HepG2 (cell line): Measurements from ENCODE around the gene ACP5. TPM values are rescaled to one million over a fixed set of nuclear protein-coding genes. Genes with fewer than 3 reads are reported as not detected.

Experiments used
- ARNT ChIP-seq: fragments of 450-650 bp; IDR thresholded peaks from 2 replicates; pipeline ENCODE4 v1.6.1; 2017
- CEBPB ChIP-seq: IDR thresholded peaks from 2 replicates; pipeline ENCODE4 v1.6.1; 2011; ENCODE audit warnings: low read depth, low read length, improper control_type of control experiment, borderline replicate concordance
- FOXJ3 ChIP-seq: sonication (generic); formaldehyde crosslinking; IDR thresholded peaks from 2 replicates; pipeline ENCODE4 v1.4.0; 2020; ENCODE audit warnings: missing genetic modification reagents, mild to moderate bottlenecking, borderline replicate concordance
- HOXA3 ChIP-seq: sonication (generic); formaldehyde crosslinking; IDR thresholded peaks from 2 replicates; pipeline ENCODE4 v1.5.0; 2020; ENCODE audit warnings: missing genetic modification reagents
- IKZF1 ChIP-seq: fragments of 450-650 bp; IDR thresholded peaks from 2 replicates; pipeline ENCODE4 v1.7.1; 2016
- MLLT10 ChIP-seq: sonication (generic); formaldehyde crosslinking; IDR thresholded peaks from 2 replicates; pipeline ENCODE4 v1.4.0; 2020; ENCODE audit warnings: missing genetic modification reagents
- PHF20 ChIP-seq: sonication (generic); formaldehyde crosslinking; IDR thresholded peaks from 2 replicates; pipeline ENCODE4 v1.5.0; 2020; ENCODE audit warnings: mild to moderate bottlenecking, missing genetic modification reagents
- RELA ChIP-seq: sonication (generic); formaldehyde crosslinking; IDR thresholded peaks from 2 replicates; pipeline ENCODE4 v1.4.0; 2020; ENCODE audit warnings: missing genetic modification reagents
- TFDP1 ChIP-seq: IDR thresholded peaks from 2 replicates; pipeline ENCODE4 v1.6.1; 2016; ENCODE audit warnings: missing compliant biosample characterization, missing genetic modification reagents, borderline replicate concordance
- UBTF ChIP-seq: sonication (generic); formaldehyde crosslinking; IDR thresholded peaks from 2 replicates; pipeline ENCODE4 v1.4.0; 2020; ENCODE audit warnings: mild to moderate bottlenecking, missing genetic modification reagents
- ZFP37 ChIP-seq: sonication (generic); formaldehyde crosslinking; IDR thresholded peaks from 2 replicates; pipeline ENCODE4 v1.4.0; 2020; ENCODE audit warnings: missing genetic modification reagents, borderline replicate concordance
- ZNF263 ChIP-seq: sonication (generic); formaldehyde crosslinking; IDR thresholded peaks from 2 replicates; pipeline ENCODE4 v1.4.0; 2020; ENCODE audit warnings: missing genetic modification reagents
- polyA plus RNA-seq, 8 experiments: library from polyadenylated mRNA; depleted of rRNA in 3 of 8; stranded (reverse) in 7 of 8; unstranded in 1 of 8; fragments of >200 nt; fragmentation: Illumina TruSeq in 4 of 8; extraction: Trizol in 4 of 8; gene quantifications; 2 replicates each; pipeline versions ENCODE4 v1.2.1 to v1.2.3, GENCODE V29; 2011 to 2016; ENCODE audit warnings: low read depth in 4 of 8, missing spikeins in 1 of 8, mixed read lengths in 1 of 8; ENCODE audit not compliant: insufficient read depth in 1 of 8
- total RNA-seq, 5 experiments: library from RNA; depleted of rRNA; stranded (reverse); fragments of >200 nt; fragmentation: Illumina TruSeq; extraction: Trizol; gene quantifications; 2 replicates each; pipeline ENCODE4 v1.2.3, GENCODE V29; 2016; ENCODE audit warnings: low read depth in 1 of 5
- TF ChIP-seq, protein P1 (sequence below): sonication (generic); formaldehyde crosslinking; IDR thresholded peaks from 2 replicates; pipeline ENCODE4 v1.4.0; 2020; ENCODE audit warnings: mild to moderate bottlenecking, missing genetic modification reagents
- TF ChIP-seq, protein P2 (sequence below): IDR thresholded peaks from 2 replicates; pipeline ENCODE4 v1.6.1; 2012; ENCODE audit warnings: low read depth, low read length, improper control_type of control experiment
- TF ChIP-seq, protein P3 (sequence below): sonication (generic); formaldehyde crosslinking; conservative IDR thresholded peaks from 2 replicates; pipeline ENCODE4 v1.8.0; 2022; ENCODE audit warnings: mild to moderate bottlenecking, moderate library complexity, missing genetic modification reagents

ACP5 gene
- total and polyA plus RNA-seq, 2 of the 13 experiments (the other 11 are each of a cell fraction or from before 2014, with no cell fraction given), result 1.3 to 6.7 TPM

DNA sequence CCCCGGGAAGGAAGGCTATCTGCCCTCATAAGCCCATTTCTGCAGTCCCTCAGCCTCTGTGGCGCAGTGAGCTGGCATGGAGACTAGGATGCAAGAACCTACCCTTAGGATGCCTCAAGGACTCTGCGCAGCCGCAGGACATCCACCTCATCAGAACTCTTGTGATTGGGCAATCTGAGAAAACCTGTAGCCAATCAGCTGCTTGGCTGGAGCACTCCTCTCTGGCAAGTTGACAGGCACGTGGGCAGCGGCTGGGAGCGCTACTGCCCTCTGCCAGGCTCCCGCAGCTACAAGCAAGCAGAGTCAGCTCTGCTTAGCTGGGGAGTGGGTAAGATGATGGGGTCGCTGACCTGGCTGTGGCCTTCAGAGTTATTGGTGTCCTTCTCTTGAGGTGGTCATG is 47.0 kb downstream of the ACP5 start (continued):
- TF ChIP-seq, protein P1, sequence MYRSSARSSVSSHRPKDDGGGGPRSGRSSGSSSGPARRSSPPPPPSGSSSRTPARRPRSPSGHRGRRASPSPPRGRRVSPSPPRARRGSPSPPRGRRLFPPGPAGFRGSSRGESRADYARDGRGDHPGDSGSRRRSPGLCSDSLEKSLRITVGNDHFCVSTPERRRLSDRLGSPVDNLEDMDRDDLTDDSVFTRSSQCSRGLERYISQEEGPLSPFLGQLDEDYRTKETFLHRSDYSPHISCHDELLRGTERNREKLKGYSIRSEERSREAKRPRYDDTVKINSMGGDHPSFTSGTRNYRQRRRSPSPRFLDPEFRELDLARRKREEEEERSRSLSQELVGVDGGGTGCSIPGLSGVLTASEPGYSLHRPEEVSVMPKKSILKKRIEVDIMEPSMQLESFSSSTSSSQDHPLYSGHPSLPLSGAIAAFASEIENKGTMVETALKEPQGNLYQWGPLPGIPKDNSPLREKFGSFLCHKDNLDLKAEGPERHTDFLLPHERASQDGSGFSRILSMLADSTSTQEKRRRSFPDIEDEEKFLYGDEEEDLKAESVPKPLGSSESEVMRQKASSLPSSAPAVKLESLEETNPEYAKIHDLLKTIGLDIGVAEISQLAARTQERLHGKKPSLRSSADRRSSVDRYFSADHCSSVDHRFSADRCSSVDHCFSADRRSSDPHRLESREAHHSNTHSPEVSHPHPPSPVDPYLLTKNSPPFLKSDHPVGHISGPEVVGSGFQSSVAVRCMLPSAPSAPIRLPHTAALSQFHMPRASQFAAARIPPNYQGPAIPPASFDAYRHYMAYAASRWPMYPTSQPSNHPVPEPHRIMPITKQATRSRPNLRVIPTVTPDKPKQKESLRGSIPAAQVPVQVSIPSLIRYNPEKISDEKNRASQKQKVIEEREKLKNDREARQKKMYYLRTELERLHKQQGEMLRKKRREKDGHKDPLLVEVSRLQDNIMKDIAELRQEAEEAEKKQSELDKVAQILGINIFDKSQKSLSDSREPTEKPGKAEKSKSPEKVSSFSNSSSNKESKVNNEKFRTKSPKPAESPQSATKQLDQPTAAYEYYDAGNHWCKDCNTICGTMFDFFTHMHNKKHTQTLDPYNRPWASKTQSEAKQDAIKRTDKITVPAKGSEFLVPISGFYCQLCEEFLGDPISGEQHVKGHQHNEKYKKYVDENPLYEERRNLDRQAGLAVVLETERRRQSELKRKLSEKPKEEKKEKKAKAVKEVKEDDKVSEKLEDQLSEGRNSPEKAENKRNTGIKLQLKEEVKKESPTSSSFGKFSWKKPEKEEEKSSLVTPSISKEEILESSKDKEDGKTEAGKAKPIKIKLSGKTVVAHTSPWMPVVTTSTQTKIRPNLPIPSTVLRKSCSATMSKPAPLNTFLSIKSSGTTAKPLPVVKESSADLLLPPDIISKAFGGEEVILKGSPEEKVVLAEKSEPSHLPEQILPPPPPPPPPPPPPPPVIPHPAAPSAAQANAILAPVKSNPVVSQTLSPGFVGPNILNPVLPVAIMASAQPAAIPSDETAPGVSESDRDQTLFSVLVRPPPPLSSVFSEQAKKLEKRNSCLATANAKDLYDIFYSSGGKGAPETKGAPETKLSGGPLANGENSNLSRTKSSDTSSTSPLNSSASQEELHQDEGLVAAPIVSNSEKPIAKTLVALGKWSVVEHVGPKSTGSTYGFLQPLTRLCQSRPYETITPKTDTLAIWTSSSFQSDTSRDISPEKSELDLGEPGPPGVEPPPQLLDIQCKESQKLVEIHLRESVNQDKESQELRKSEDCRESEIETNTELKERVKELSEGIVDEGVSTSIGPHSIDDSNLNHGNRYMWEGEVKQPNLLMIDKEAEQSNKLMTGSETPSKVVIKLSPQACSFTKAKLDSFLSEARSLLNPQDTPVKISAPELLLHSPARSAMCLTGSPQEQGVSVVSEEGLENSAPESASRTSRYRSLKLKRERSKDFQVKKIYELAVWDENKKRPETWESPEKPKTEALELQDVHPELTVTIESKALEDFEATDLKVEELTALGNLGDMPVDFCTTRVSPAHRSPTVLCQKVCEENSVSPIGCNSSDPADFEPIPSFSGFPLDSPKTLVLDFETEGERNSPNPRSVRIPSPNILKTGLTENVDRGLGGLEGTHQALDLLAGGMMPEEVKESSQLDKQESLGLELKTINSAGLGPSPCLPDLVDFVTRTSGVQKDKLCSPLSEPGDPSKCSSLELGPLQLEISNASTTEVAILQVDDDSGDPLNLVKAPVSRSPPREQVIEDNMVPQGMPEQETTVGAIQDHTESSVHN (CRISPR knock-in tag), result 0 out of 2 replicates have a peak, but pooled peaks have one; percentile 23
- TF ChIP-seq, protein P2, sequence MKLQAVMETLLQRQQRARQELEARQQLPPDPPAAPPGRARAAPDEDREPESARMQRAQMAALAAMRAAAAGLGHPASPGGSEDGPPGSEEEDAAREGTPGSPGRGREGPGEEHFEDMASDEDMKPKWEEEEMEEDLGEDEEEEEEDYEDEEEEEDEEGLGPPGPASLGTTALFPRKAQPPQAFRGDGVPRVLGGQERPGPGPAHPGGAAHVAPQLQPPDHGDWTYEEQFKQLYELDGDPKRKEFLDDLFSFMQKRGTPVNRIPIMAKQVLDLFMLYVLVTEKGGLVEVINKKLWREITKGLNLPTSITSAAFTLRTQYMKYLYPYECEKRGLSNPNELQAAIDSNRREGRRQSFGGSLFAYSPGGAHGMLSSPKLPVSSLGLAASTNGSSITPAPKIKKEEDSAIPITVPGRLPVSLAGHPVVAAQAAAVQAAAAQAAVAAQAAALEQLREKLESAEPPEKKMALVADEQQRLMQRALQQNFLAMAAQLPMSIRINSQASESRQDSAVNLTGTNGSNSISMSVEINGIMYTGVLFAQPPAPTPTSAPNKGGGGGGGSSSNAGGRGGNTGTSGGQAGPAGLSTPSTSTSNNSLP, result no peak
- TF ChIP-seq ARNT (no peak), FOXJ3 (CRISPR knock-in tag) (peak; percentile 48; the same call in 1 of the 2 replicates), CEBPB (peak; percentile 98), PHF20 (CRISPR knock-in tag) (no peak), ZNF263 (CRISPR knock-in tag) (peak; percentile 87), ZFP37 (CRISPR knock-in tag) (peak; percentile 85; the same call in 1 of the 2 replicates), TFDP1 (CRISPR knock-in tag) (peak; percentile 94), RELA (CRISPR knock-in tag) (no peak), IKZF1 (no peak), HOXA3 (CRISPR knock-in tag) (peak; percentile 85), UBTF (CRISPR knock-in tag) (no peak), MLLT10 (no peak)
- TF ChIP-seq, protein P3, sequence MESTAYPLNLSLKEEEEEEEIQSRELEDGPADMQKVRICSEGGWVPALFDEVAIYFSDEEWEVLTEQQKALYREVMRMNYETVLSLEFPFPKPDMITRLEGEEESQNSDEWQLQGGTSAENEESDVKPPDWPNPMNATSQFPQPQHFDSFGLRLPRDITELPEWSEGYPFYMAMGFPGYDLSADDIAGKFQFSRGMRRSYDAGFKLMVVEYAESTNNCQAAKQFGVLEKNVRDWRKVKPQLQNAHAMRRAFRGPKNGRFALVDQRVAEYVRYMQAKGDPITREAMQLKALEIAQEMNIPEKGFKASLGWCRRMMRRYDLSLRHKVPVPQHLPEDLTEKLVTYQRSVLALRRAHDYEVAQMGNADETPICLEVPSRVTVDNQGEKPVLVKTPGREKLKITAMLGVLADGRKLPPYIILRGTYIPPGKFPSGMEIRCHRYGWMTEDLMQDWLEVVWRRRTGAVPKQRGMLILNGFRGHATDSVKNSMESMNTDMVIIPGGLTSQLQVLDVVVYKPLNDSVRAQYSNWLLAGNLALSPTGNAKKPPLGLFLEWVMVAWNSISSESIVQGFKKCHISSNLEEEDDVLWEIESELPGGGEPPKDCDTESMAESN, result peak; percentile 54; the same call in 1 of the 2 replicates
